HUDEP-2 (cell line): ENCODE measurements around the gene AMIGO1.

Experiments used
- DNase-seq, 76 experiments: peaks; one replicate each; lab custom pipeline; 2025; ENCODE audit not compliant: unreplicated experiment in 76 of 76; lab: John Stamatoyannopoulos, UW

AMIGO1 gene

DNA sequence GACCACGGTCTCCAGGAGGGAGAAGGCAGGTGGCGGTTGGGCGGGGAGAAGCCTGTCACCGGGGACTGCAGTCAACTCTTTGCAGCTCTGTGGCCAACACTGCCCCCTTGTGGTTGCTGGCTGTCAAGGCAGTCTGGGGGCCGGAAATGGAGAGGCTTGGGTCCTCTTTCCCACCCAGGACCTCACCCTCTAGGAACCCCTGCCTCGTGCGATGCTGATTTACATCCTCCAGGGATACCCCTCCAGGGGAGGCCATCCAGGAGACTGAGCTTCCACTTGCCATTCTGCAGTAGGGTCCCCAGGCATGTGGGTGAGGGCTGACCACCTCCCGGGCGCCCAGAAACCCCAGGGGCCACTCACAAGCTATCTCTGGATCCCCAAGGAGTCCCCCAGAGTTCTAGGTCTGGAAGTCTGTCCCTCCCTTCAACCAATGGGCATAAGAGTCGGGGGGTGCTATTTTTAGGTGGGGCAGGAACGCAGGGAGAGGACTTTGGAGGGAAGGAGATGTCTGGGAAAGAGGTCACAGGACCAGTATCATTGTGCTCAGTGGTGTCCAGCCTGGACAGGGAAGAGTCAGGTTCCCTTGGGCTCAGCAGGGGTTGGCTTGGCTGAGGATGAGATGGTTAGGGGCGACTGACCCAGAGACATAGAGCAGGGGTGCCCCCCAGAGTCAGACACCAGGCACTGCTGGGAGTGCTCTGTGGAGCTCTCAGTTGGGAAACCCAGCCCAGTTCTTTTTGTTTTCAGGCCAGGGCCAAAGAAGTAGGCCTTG, 23.0 kb upstream of the AMIGO1 start:
- DNase-seq = peak in 67 of 76 experiments; percentile 12 to 85 (median 61)

DNA sequence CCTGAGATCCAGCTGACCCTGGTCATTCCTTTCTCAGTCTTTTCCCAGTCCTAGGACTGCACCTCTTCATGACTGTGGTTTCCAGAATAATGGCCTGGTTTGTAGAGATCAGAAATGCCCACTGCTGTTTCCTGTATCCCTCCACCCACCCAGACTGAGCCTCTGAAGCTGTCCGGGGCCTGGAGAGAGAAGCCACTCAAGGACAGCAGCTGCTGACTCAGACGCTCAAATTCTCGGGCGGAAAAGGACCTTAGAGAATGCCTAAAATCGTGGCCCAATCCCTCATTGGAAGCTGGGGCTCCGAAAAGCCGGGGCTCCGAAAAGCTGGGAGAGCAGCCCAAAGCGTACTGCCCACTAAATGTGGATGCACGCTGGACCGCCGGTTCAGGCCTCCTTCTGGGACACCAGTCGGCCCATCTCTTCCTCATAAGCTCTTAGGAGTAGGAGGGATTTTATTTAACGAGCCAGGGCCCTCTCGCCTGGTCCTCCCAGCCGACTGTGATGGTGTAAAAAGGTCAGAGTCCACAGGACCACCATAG, 22.4 kb upstream of the AMIGO1 start:
- DNase-seq = no peak

DNA sequence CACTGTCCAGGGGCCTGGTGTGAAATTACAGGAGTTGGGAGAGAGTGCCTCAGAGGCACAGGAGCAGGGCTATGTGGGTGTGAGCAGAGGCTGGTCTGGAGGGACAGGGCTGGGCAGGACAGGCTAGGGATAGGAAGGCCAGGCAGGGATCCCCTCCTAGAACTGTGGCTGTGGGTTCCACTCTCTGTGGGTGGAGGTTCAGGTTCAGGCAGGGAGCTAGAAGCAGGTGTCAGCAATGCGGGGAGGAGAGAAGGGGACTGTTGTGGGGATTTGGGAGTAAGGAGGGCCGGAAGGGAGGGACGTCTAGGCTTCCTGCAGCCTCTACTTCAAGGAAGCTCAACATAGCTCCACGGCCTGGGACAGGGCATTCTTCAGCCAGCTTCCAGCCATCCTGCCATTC, 21.9 kb upstream of the AMIGO1 start:
- no peak for DNase-seq

DNA sequence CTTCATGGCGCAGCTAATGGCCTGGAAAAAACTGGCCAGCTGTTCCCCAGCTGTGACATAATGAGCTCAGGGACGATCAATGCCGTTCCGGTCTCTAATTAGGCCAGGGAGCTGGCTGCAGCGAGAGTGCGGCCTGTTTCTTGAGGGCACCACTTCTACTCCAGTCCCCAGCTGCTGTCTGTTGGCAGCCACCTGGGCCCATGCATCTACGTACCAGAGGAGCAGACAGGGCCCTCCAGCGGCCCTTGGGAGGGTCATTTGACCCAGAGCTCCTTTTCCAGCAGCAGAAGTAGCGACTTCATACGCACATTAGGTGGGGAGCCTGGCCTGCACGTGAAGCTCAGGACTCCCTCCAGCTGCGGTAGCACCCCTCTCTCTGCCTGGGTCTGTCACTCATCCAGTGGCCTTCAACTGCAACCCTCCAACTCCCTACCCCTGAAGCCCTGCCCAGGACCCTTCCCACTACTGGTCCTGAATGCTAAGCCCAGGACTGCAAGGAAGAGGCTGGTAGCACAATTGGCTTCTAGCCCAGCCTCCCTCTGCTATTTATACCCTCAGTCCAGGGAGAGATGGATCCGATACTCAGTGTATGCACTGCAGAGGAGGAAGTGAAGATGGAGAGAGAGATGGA, 21.0 kb upstream of the AMIGO1 start:
- no peak for DNase-seq

DNA sequence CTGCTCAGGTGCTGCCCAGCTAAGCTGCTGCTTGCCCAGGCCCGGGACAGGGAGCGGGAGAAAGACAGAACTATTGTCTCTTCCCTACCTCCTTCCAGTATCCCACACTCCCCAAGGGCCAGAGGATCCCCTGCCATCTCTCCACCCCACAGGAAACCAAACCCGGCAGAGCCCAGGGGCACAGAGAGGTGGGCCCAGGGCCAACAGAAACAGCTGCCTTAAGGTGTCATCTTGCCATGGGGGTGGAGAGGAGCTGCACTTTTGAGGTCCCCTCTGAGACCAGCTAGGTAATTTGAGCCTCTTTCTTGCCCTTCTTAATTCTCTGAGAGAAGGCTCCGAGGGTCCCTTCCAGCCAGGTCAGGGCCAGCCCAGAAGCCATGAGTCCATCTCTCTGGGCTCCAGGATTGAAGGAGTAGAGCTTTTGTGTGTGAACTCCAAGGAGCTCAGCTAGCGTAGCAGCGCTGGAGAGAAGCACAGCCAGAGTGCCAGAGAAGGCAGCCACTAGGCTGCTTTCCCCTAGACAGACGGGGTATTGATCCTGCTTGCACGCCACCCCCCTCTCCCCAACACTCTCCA, 20.4 kb upstream of the AMIGO1 start:
- DNase-seq = no peak

DNA sequence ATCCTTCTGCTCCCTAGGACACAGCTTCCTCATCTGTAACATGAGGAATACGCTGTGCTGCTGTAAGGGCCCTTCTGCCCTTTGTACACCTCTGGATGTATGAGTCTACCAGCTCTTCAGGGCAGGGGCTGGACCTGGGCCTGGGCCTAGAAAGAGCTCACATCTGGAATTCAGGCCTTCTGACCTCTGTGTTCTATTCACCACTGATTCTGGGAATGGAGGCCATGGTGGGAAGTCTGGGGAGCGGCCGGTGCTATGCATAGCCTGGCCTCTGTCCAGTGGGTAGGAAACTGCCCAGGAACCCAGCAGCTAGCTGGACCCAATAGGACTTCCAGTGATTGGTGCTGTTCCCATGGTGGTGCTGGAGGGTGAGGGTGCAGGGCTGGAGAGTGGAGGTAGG, 19.2 kb upstream of the AMIGO1 start:
- DNase-seq = no peak

DNA sequence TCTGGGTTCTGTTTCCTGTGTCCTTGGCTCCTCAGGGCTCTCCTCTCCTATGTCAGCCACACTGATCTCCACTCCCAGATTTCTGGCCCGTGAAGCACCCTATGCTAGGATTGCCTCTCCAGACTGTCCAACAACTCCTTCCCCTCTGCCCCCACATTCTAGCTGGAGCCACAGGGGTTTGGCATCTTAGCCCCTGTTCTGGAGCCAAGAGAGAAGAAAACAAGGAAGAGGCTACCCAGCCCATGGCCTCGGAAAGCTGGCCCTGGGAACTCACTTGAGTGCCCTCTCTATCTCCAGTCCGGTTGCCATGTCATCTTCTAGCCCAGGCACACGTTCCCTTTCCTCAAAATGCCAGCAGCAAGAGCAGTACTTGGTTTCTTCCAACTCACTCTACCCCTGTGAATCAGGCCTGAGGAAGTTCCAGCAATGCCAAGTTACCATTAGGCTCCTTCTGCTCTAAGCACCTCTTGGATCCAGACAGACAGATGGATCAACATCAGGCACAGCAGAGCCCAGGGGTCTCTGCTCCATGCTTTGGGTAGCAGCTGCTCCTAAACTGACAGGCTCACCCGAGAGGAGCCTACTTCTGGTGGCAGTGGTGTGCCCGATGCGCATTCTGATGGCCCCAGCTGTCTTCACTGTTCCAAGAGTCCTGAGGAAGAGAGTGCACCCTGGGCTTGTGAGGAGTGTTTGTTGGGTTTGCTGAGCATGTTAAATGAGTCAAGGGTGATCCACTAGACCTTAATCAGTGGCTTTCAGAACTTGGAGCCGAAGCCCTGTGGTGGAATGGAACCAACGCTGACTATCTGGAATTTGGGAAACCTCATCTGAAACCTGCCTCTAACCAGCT, 18.5 kb upstream of the AMIGO1 start:
- DNase-seq = no peak

DNA sequence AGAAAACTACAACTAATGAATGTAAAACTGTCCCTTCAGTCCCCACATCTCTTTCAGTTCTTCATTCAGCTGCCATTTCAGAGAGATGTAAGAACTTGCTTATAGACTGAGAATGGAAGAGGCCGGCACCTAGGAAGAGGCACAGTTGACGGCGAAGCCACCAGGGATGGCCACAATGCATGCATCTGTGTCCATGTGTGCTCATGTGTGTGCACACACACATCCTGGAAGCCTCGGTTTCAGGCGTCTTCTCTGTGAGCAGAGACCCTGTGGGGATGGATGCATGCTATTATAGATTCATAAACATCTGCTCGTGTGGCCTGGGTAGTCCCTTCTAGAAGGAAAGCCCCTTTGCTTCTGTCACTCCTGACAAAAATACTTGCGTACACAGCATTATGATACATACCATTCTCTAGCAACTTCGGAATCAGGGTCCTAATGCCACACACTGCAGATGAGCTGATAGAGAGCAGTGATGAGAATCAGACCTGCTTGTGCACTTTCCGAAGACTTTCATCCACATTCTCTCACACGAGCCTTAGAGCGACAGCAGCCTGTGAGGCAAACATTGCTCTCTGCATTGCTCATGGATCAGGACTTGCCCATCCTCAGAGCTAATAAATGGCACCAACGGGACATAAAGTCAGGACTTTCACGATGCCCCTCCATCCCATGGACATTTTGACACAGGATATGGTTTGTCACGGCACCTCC, 17.7 kb upstream of the AMIGO1 start:
- no peak for DNase-seq

DNA sequence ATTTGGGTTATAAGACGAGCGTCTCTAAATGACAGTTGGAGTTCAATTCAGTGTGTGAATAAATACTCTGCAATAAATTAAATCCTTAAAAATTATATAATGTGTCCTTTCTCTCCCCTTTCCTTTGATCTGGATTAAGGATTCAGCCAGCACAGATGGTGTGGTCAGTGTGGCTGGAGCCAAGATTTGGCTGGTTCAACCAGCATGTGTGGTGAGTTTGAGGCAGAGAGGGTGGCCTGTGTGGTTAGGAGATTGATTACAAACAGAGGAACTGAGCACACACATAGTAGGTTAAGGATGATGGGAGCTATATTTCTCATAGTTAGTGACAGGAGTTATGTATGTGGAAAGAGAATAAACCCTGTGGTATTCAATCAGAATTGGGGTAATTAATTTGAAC, 14.2 kb upstream of the AMIGO1 start:
- DNase-seq = no peak

DNA sequence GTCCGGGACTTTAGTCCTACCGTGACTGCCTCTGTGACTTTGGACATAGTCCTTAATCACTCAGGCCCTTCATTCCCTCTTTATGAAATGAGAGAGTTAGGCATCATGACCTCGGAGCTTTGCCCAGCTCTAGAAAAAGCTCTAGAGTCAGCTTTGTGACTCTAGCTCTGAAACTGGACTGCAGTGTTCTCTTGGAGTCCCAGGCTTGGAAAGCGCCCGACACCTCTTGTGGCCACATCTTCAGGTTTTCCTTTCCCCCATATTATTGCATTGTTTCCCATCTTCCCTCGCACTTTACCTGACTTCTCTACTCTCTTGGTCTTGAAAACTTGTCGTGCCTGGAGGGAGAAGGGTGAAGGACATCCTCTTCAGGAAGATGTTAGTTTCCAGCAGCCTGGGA, 12.5 kb upstream of the AMIGO1 start:
- DNase-seq = no peak

DNA sequence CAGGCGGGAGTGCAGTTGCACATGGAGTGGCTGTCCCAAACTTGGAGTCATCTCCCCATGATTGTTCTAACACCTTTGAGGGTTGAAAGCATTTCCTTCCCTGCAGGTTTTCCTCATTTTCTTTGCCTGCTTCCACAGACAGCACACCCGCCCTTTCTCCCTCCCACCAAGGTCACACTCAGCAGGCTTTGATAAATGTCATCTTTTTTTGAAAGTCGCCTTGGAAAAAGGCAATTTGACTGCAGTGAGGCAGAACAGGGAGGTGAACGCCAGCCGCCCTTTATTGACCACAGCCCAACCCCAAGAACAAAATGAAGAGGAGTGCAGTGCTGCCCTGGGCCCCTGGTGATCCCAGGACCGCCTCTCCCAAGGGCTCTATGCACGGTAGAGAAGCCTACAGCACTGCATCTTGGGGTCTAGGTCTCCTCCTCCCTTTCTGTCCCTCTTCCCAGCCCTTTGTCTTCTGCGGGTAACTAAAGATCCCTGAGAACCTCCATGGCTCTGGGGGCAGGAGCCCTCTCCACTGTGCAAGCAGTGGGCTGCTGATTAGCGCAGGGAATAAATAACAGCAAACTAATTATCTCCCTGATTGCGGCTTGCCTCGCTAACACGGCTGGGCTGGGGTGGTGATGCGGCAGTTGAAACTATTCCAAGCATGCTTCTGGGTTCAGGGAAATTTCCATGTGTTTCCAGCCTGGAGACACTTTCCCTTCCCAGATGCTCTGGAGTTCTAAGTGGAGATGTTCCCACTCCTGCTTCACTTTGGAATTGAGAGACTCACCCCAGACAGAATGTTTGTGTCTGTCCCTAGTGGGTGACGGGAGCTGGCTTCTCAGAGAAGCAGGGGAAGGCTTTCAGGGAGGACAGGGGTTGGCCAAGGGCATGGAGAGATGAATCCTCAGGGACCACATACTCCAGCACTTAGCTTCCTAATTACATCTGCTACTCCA, 11.8 kb upstream of the AMIGO1 start:
- DNase-seq = no peak

DNA sequence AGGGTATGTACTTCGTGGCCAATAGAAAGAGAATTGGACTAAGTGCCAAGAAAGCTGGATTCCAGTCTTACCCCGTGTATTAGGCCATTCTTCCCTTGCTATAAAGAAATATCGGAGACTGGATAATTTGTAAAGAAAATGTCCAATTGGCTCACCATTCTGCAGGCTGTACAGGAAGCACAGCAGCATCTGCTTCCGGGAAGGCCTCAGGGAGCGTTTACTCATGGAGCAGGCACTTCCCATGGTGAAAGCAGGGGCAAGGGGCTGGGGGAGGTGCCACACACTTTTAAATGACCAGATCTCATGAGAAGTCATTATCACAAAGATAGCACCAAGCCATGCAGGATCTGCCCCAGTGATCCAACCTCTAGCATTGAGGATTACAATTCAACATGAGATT, 7.8 kb upstream of the AMIGO1 start:
- DNase-seq = no peak

DNA sequence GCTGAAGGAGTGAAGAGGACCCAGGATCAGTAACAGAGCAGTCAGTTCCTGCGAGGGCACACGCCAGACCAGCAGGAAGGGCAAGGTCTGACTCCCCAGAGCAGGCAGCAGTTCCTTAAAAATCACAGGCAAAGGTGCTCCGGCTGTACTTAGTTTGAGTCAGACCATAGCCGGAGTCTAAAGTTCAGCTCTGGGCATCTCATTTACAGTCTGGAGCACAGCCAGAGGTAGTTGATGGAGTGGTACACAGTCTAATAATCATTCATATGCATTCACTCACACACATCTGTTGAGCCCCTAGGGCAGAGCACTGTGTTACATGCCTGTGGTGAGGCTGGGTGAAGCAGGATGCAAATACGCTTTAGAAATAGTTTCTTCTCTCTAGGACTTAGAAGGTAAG, 7.3 kb upstream of the AMIGO1 start:
- no peak for DNase-seq

DNA sequence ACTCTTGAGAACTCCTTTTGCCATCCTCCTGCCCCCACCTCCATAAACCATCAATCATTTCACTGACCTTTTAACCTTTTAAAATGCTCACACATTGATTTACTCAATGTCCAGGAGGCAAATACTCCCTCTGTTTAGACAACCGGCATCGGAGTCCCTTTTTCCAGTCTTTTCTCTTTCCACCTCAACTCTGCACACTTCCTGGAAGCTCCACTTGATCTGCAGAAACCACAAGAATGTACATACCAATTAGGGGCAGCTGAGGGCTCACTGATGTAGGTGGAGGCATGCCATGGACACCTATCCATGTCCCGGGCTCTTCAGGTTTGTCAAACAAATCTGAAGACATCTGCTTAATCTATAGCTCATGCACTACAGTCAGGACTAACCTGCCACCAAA, 5.3 kb upstream of the AMIGO1 start:
- no peak for DNase-seq

DNA sequence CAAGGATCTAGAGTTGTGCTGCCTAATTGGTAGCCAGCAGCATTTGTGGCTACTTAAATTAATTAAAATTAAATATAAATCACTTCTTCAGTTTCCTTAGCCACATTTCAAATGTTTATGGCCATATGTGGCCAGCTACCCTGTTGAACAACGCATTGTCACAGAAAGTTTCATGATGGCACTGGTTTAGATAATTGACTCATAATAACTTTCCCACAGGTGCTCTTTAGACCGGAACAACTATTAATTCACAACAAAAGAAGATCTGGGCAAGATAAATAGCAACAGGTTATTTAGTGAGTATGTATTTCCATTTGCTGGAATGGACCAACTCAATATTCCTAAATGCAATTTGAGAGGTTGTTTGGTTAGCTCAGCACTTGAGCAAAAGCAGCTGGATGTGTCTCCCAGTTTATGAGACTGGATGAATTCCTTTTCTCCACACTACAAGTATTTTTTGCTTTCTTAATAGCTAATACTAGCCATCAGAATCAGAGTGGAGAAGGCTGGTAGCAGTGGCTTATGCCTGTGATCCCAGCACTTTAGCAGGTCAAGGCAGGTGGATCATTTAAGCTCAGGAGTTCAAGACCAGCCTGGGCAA, 3.7 kb upstream of the AMIGO1 start:
- no peak for DNase-seq

DNA sequence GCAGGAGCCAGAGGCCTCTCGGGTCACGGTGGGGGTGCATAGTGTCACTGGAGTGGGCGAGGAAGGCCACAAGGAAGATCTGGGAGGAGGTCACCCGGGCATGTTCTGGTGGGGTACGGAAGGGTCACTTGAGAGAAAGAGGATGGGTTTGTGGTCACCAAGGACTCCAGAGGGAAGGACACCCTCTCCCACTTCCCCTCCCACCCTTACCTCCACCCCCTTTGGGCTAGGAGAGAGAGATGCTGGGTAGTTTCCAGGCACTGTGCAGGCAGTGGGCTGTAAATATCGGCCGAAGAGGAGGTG, 703 bp downstream of the AMIGO1 start:
- no peak for DNase-seq

DNA sequence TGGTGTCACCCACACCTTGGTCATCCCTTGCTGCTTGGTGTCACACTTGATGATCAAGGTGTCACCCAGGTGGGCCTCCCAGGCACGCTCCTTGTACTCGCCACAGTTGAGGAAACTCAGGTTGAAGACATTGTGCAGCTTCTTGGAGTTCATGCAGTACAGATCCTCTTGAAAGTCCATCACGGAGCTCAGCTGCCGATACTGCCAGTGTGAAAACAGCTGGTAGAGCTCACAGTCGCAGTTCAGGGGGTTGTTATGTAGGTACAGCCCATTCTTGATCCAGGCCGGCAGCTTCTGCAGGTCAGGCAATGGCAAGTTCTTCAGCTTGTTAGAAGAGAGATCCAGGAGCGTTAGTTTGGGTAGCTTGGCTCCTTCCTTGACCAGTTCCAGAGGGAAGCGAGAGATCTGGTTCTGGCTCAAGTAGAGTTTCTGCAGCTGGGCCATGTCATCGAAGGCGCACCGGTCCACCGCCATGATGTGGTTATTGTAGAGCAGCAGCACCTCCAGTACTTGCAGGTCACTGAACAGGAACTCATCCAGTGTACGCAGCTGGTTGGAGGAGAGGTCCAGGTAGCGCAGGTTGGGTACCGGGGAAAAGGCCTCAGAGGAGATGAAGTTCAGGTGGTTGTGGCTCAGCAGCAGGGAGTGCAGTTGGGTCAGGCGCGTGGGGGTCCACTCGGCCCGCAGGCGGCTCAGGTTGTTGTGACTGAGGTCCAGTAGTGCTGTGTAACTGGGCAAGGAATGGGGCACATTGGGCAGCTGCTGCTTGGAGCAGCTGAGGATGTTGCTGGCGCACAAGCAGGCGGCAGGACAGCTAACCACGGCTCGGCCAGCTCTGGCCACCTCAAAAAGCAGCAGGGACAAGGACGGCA, 1.3 kb downstream of the AMIGO1 start:
- no peak for DNase-seq

DNA sequence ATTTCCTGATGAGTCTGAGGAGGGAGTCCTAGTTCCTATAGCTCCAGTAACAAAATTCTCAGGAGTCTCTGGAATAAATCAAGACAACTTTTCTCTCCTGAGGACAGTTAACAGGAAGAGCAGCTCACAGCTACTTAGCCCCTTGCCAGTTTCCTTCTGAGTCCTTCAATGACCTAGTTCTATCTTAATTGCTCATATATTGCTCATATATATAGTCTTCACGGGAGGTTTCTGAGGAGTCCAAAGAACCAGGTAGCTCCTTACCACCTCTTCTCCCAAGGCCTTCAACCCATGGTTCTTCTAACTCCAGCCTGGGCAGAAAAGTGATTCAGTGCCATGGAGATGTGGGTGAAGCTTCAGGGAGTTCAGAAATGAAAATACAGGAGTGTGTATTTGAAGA, 4.6 kb downstream of the AMIGO1 start:
- no peak for DNase-seq
